ENCODE results near the gene TLE4.

GRCh38 chr9:79735023-79735779 is 163.4 kb downstream of the TLE4 start:
- TF ChIP-seq CTCF (IDR thresholded peaks at IDR 0.05) (no peak), POLR2AphosphoS5 (IDR thresholded peaks at IDR 0.05) (no peak), POLR2A (IDR thresholded peaks at IDR 0.05) (no peak), EP300 (IDR thresholded peaks at IDR 0.05) (no peak)

Data from stomach (tissue), 4 donors.